ENCODE results near the gene GOLPH3.
"Not testable (repeated sequence)": the region's sequence is repeated elsewhere in the genome, so short reads cannot be mapped to it uniquely, and the experiment has no call there.

The GOLPH3 gene

DNA sequence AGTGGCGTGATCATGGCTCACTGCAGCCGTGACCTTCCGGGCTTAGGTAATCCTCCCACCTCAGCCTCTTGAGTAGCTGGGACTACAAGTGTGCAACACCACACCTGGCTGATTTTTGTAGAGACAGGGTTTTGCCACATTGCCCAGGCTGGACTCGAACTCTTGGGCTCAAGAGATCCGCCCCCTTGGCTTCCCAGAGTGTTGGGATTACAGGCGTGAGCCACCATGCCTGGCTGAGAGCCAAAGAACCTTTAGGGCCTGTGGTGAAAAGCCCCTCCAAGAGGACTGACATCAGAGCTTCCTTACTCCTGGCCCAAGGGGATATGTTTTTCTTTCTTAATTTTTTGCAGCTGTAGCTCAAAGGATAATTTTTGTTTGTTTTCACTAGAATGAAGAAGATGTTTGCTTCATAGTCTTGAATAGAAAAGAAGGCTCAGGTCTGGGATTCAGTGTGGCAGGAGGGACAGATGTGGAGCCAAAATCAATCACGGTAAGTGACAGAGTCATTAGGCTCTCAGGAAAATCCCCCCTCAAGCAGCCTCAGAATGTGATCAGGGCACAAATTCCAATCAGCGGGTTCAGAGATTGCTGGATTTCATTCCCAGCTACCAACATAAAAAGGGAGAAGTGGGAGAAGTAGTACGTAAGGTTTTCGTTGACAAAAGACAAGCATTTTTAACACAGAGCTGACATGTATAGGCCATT is 77.1 kb downstream of the GOLPH3 start:
- no peak for DNase-seq

DNA sequence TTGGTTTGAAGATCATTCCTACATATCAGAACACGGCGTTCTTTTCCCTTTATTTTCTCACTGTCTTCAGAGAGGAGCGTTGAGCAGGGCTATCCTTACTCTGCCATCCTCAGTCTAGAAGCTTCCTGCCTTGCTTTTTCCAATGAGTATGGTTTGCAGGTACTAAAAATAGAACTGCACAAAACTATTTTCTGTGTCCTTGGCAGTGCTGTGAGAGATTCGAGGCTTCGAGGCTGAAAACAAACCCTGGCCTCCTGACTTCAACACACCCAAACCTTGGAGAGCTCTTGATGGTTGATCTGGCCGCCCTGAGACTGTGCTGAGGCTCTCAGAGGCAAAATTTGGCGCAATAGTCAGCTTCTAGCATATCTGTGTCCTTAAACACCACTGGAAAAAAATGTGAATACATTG is 78.9 kb downstream of the GOLPH3 start:
- no peak for DNase-seq

GRCh38 chr5:32094691-32095090 is 79.4 kb downstream of the GOLPH3 start:
- no peak for DNase-seq

DNA sequence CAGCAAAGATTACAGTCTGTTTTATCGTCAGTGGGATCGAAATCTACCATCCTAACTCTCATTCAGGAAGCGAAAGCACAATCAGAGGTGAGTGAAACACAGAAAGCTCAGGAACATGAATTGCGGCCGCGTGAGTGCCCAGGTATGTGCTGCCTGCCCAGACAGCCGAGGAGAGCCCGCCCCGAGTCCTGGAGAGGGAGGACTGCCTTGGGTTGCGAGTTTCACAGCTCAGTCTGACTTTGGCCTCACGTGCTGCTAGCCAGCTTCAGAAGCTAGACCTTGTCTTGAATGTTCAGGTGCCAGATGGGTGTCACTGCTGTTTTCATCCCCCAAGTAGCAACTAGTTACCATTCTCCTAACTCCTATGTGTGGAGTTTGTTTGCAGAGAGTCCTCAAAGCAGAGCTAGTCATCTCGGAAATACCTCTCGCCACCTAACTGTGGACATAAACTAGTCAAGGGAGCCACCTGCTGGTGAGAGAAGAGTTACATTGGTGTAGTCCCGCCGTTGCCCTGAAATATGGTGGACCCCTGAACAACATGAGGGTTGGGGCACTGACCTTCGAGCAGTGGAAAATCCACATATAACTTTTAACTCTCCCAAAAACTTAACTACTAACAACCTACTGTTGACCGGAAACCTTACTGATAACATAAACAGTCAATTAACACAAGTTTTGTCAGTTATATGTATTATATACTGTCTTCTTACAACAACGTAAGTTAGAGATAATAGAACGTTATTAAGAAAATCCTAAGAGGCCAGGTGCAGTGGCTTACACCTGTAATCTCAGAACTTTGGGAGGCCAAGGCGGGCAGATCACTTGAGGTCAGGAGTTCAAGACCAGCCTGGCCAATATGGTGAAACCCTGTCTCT is 80.9 kb downstream of the GOLPH3 start:
- peak; percentile 81 for DNase-seq

DNA sequence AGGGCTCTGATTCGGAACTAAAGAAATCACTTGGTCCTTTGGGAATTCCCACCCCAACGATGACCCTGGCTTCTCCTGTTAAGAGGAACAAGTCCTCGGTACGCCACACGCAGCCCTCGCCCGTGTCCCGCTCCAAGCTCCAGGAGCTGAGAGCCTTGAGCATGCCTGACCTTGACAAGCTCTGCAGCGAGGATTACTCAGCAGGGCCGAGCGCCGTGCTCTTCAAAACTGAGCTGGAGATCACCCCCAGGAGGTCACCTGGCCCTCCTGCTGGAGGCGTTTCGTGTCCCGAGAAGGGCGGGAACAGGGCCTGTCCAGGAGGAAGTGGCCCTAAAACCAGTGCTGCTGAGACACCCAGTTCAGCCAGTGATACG is 83.4 kb downstream of the GOLPH3 start:
- no peak for DNase-seq

GRCh38 chr5:32090026-32090754 is 83.9 kb downstream of the GOLPH3 start:
- DNase-seq, result no peak

- no peak for DNase-seq
These were observed 84.7 kb downstream of the GOLPH3 start for GRCh38 chr5:32089146-32090000.

DNA sequence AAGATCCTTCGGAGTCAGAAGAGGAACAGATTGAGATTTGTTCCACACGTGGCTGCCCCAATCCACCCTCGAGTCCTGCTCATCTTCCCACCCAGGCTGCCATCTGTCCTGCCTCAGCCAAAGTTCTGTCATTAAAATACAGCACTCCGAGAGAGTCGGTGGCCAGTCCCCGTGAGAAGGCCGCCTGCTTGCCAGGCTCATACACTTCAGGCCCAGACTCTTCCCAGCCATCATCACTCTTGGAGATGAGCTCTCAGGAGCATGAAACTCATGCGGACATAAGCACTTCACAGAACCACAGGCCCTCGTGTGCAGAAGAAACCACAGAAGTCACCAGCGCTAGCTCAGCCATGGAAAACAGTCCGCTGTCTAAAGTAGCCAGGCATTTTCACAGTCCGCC is 85.9 kb downstream of the GOLPH3 start:
- DNase-seq, result no peak

DNA sequence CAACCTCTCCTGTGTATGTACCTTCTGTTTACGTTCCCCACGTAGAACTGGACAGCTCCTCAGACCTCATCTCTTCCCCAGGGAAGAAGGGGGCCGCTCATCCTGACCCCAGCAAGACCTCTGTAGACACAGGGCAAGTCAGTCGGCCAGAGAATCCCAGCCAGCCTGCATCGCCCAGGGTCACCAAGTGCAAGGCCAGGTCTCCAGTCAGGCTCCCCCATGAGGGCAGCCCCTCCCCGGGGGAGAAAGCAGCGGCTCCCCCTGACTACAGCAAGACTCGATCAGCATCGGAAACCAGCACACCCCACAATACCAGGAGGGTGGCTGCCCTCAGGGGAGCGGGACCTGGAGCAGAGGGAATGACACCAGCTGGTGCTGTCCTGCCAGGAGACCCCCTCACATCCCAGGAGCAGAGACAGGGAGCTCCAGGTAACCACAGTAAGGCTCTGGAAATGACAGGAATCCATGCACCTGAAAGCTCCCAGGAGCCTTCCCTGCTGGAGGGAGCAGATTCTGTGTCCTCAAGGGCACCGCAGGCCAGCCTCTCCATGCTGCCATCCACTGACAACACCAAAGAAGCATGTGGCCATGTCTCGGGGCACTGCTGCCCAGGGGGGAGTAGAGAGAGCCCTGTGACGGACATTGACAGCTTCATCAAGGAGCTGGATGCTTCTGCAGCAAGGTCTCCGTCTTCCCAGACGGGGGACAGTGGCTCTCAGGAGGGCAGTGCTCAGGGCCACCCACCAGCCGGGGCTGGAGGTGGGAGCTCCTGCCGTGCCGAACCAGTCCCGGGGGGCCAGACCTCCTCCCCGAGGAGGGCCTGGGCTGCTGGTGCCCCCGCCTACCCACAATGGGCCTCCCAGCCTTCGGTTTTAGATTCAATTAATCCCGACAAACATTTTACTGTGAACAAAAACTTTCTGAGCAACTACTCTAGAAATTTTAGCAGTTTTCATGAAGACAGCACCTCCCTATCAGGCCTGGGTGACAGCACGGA is 86.7 kb downstream of the GOLPH3 start:
- DNase-seq, result no peak

DNA sequence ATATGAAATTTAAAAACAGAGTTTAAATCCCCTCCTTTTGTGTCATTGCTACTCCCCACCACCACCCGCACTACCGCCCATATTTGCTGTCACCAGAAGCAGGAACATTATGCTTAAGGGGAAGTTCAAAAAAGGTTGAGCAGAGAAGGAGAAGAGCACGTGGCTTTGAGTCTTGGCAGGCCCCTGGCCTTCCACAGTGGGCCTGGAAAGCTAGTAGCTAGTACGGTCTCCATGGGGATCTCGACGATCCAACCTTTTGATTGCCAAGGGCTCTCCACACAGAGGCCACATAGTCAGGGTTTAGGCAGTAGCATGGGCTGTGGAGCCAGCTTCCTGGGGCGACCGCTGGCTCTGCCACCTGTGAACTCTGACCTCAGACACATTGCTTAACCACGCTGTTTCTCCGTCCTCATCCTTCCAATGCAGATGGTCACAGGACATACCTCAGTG is 90.1 kb downstream of the GOLPH3 start:
- DNase-seq, result no peak

DNA sequence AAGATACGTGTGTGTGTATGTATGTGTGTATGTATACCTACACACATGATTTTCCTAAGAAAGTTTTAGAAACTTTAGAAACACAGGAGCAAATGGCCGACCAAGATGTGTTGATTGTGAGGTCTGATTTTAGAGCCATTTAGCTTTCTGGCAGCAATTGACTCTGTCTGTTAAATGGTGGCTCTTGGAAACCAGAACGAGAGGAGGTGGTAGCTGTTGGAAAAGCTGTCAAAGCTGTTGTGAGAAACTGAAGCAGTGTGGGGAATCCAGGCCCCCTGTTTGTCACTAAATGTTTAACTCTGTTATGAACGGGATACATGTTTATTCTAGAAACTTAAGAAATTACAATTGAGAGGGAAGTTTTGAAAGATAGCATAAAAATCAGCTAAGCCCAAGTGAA is 91.4 kb downstream of the GOLPH3 start:
- no peak for DNase-seq

DNA sequence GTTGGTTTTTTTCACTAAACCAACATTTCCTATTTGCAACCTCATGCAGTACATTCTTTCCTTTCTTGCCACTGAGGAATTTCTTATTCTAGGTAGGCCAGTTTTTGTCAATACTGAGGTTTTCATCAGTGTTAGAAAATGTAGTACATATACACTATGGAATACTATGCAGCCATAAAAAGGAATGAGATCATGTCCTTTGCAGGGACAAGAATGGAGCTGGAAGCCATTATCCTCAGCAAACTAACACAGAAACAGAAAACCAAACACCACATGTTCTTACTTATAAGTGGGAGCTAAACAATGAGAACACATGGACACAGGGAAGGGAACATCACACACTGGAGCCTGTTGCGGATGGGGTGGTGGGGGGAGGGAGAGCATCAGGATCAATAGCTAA is 93.6 kb downstream of the GOLPH3 start:
- DNase-seq, result not testable (repeated sequence)

DNA sequence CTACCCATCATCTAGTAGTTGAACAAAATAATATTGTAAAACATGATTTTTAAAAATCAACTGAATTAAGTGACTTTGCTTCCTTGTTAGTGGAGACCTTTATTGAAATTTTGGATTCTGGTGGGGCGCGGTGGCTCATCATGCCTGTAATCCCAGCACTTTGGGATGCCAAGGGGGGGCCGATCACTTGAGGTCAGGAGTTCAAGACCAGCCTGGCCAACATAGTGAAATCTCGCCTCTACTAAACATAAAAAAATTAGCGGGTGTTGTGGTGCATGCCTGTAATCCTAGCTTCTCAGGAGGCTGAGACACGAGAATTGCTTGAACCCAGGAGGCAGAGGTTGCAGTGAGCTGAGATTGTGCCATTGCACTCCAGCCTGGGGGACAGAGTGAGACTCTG is 95.3 kb downstream of the GOLPH3 start:
- not testable (repeated sequence) for DNase-seq

DNA sequence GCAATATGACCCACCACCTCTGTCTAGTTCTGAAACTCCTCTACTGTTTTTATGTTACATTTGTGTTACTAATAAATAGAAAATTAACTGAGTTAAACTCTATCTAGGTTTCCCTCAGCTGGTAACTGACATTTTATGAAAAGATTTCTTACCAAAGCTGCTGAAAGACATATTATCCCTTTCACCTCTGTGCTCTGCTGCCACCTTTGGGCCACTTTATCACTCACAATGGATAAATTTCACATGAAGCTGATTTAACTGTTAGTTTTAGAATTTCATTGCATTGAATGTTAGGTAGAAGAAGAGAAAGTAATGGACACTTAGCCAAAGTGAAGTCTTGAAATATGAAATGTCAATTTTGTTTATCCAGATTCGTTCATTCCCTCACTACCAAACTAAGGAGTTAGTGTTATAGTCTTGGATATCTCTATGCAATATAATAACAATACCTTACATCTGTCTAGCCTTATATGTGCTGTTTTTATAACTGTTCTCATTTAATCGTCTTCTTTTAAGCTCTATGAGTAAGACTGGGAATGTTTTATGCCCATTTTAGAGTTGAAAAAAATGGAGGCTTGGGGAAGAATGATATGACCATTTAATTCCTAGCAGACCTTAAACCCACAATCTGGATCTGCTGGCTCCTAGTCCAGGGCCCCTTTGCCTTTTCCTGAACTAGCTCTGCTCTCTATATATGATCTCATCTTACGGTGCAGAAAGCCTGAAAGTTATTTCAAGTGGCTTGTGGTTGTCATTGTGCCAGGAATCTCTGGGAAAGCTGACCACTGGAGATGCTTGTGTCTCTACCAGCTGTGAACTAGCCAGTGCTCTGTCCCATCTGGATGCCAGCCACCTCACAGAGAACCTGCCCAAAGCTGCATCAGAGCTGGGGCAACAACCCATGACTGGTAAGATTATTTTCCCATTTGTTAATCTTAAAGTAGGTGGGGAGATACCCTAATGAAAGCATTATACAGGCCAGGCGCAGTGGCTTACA is 97.1 kb downstream of the GOLPH3 start:
- DNase-seq, result no peak

All from 8988T (cell line).